Mesenchymal stem cell (in vitro differentiated cells and primary cell): Measurements from ENCODE around the gene PINLYP.

ENCODE experiments used
- DNase-seq: peaks from one replicate; pipeline ENCODE4 v3.0.0-alpha.2; 2013
- H2AFZ ChIP-seq: one replicate; pipeline ENCODE4 v1.6.1; 2013; ENCODE audit warnings: low read depth, mild to moderate bottlenecking, control low read depth, inconsistent platforms, low read length, moderate library complexity
- H2AK5ac ChIP-seq: 2 replicates; pipeline ENCODE4 v1.6.1; 2013; ENCODE audit warnings: low read length, moderate library complexity, mild to moderate bottlenecking, inconsistent platforms; ENCODE audit not compliant: severe bottlenecking
- H2BK120ac ChIP-seq: one replicate; pipeline ENCODE4 v1.6.1; 2013; ENCODE audit warnings: low read depth, mild to moderate bottlenecking, inconsistent platforms, low read length, moderate library complexity
- H2BK12ac ChIP-seq, 2 experiments: one replicate each; pipeline ENCODE4 v1.6.1; 2013; ENCODE audit warnings: inconsistent platforms in 2 of 2, low read length in 2 of 2, mild to moderate bottlenecking in 2 of 2, moderate library complexity in 2 of 2, control low read depth in 1 of 2
- H2BK15ac ChIP-seq: one replicate; pipeline ENCODE4 v1.6.1; 2013; ENCODE audit warnings: mild to moderate bottlenecking, low read depth, inconsistent platforms; ENCODE audit not compliant: poor library complexity, severe bottlenecking
- H2BK5ac ChIP-seq: 2 replicates; pipeline ENCODE4 v1.6.1; 2013; ENCODE audit warnings: low read depth, mild to moderate bottlenecking, low read length, control low read depth, inconsistent platforms; ENCODE audit not compliant: poor library complexity, severe bottlenecking
- H3K14ac ChIP-seq, 2 experiments: one replicate each; pipeline ENCODE4 v1.6.1; 2013; ENCODE audit warnings: inconsistent platforms in 2 of 2, low read length in 2 of 2, control low read depth in 1 of 2, mild to moderate bottlenecking in 1 of 2, moderate library complexity in 1 of 2
- H3K18ac ChIP-seq, 2 experiments: one replicate each; pipeline ENCODE4 v1.6.1; 2013; ENCODE audit warnings: inconsistent platforms in 2 of 2, low read length in 2 of 2, control low read depth in 1 of 2, low read depth in 1 of 2, mild to moderate bottlenecking in 1 of 2
- H3K23ac ChIP-seq, 2 experiments: one replicate each; pipeline ENCODE4 v1.6.1; 2013; ENCODE audit warnings: inconsistent platforms in 2 of 2, low read length in 2 of 2, mild to moderate bottlenecking in 2 of 2, moderate library complexity in 2 of 2, control low read depth in 1 of 2
- H3K27ac ChIP-seq: 2 replicates; pipeline ENCODE4 v1.5.1; 2013; ENCODE audit warnings: mild to moderate bottlenecking, moderate library complexity, low read length, control low read depth, inconsistent platforms; ENCODE audit not compliant: poor library complexity, severe bottlenecking
- H3K27me3 ChIP-seq, 2 experiments: 2 replicates each; pipeline versions ENCODE4 v1.6.1 to v1.7.0; 2013; ENCODE audit warnings: low read length in 2 of 2, mild to moderate bottlenecking in 2 of 2, moderate library complexity in 2 of 2, control low read depth in 1 of 2, inconsistent platforms in 1 of 2; ENCODE audit not compliant: control insufficient read depth in 1 of 2, insufficient read depth in 1 of 2
- H3K36me3 ChIP-seq, 2 experiments: 2 replicates each; pipeline versions ENCODE4 v1.6.1 to v1.7.0; 2013; ENCODE audit warnings: low read length in 2 of 2, control low read depth in 1 of 2, inconsistent platforms in 1 of 2, low read depth in 1 of 2, mild to moderate bottlenecking in 1 of 2; ENCODE audit not compliant: insufficient read depth in 2 of 2, control insufficient read depth in 1 of 2
- H3K4ac ChIP-seq, 2 experiments: one replicate each; pipeline ENCODE4 v1.6.1; 2013; ENCODE audit warnings: inconsistent platforms in 2 of 2, low read length in 2 of 2, mild to moderate bottlenecking in 2 of 2, moderate library complexity in 2 of 2, control low read depth in 1 of 2, low read depth in 1 of 2
- H3K4me1 ChIP-seq: 2 replicates; pipeline ENCODE4 v1.6.1; 2013; ENCODE audit warnings: low read depth, low read length, control low read depth; ENCODE audit not compliant: control insufficient read depth, insufficient read depth
- H3K4me2 ChIP-seq: 2 replicates; pipeline ENCODE4 v1.6.1; 2013; ENCODE audit warnings: low read length, mild to moderate bottlenecking, inconsistent platforms; ENCODE audit not compliant: poor library complexity, severe bottlenecking
- H3K4me3 ChIP-seq, 2 experiments: 2 replicates each; pipeline versions ENCODE4 v1.5.1 to v1.7.0; 2013; ENCODE audit warnings: low read length in 2 of 2, mild to moderate bottlenecking in 2 of 2, control low read depth in 1 of 2, low read depth in 1 of 2; ENCODE audit not compliant: insufficient read depth in 1 of 2
- H3K79me1 ChIP-seq: replicated peaks from 2 replicates; pipeline ENCODE4 v1.6.1; 2013; ENCODE audit warnings: mild to moderate bottlenecking, control low read depth, low read length, inconsistent platforms; ENCODE audit not compliant: poor library complexity, severe bottlenecking
- H3K9ac ChIP-seq: 2 replicates; pipeline ENCODE4 v1.7.0; 2013; ENCODE audit warnings: mild to moderate bottlenecking, low read length, moderate library complexity
- H3K9me3 ChIP-seq: 2 replicates; pipeline ENCODE4 v1.7.0; 2013; ENCODE audit warnings: mild to moderate bottlenecking, low read length; ENCODE audit not compliant: control insufficient read depth
- H4K8ac ChIP-seq: one replicate; pipeline ENCODE4 v1.6.1; 2013; ENCODE audit warnings: inconsistent platforms, mild to moderate bottlenecking, low read length, moderate library complexity
- H4K91ac ChIP-seq: one replicate; pipeline ENCODE4 v1.6.1; 2013; ENCODE audit warnings: mild to moderate bottlenecking, low read length, inconsistent platforms
- WGBS: methylation state at CpG from one replicate; pipeline ENCODE4 v1.1.7; 2013; ENCODE audit warnings: mixed read lengths; 5-methylcytosine and 5-hydroxymethylcytosine counted together

The PINLYP gene

GRCh38 chr19:43527860-43528622 lies 47.6 kb upstream of the PINLYP start:
- H3K79me1 ChIP-seq: peaks cover 15% of the 10 kb centered on the region
- no peak overlapping the region for H2AFZ ChIP-seq

DNA sequence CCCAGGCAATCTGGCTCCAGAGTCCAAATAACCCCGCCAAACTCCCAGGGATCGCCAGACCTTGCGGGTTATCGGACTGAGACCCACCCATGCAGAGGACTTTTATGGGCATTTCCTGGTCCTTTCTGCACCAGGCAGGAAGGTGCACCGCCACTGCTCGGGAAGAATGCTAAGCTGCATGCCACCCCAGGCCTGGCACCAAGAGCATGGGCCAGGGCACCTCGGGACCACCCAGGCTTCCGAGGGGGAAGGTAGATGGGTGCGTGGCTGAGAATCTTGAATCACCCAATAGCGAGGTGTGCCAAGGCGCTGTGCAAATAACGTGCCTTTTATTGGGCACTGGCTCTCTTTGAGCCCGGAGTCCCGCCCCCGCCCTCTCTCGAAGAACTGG lies 43.0 kb upstream of the PINLYP start:
- Histone ChIP-seq H2BK120ac (peak overlapping the region; percentile 11), H3K23ac (no peak overlapping the region), H3K9ac (peak overlapping the region; percentile 86), H3K27me3 (no peaks in the 10 kb centered on the region), H3K4me2 (peak overlapping the region; percentile 89), H3K36me3 (peaks cover 7 to 8% of the 10 kb centered on the region in 2 experiments), H4K8ac (peak overlapping the region; percentile 30), H4K91ac (peak overlapping the region; percentile 71), H3K4me1 (peaks cover 13% of the 10 kb centered on the region), H2AFZ (peak overlapping the region; percentile 72), H3K18ac (peak overlapping the region in 1 of 2 experiments; percentile 92), H3K27ac (peak overlapping the region; percentile 93), H3K79me1 (no peaks in the 10 kb centered on the region), H3K9me3 (no peaks in the 10 kb centered on the region), H3K4ac (peak overlapping the region; percentile 1 to 70), H2AK5ac (peak overlapping the region; percentile 20), H2BK12ac (peak overlapping the region in 1 of 2 experiments; percentile 45), H2BK5ac (no peak overlapping the region), H2BK15ac (no peak overlapping the region), H3K14ac (peak overlapping the region in 1 of 2 experiments; percentile 35), H3K4me3 (peak overlapping the region; percentile 23 to 95)
- 9% methylated on average over 16 of the region's 16 CpGs for WGBS
- DNase-seq: no peak

More at GRCh38 chr19:43527860-43528622, 47.6 kb upstream of the PINLYP start:
- peak; percentile 37 for DNase-seq
- no peak overlapping the region for H4K8ac ChIP-seq
- no peak overlapping the region for H3K27ac ChIP-seq
- peaks cover 24% of the 10 kb centered on the region for H3K4me1 ChIP-seq
- H3K9me3 ChIP-seq: no peaks in the 10 kb centered on the region
- no peak overlapping the region for H2BK15ac ChIP-seq
- no peak overlapping the region for H3K18ac ChIP-seq
- H4K91ac ChIP-seq: no peak overlapping the region
- H3K23ac ChIP-seq: no peak overlapping the region
- H3K4ac ChIP-seq: no peak overlapping the region
- no peak overlapping the region for H2BK12ac ChIP-seq
- H3K27me3 ChIP-seq: no peaks in the 10 kb centered on the region
- H3K14ac ChIP-seq: no peak overlapping the region
- no peaks in the 10 kb centered on the region for H3K36me3 ChIP-seq
- H3K4me2 ChIP-seq: no peak overlapping the region
- 62% methylated on average over 13 of the region's 13 CpGs for WGBS
- peak overlapping the region; percentile 93 for H3K9ac ChIP-seq
- H2BK5ac ChIP-seq: no peak overlapping the region
- no peak overlapping the region for H2BK120ac ChIP-seq
- peak overlapping the region in 1 of 2 experiments; percentile 97 for H3K4me3 ChIP-seq
- no peak overlapping the region for H2AK5ac ChIP-seq

GRCh38 chr19:43532962-43533545 lies 42.5 kb upstream of the PINLYP start, which contains the start of gene ZNF575:
Gene ZNF575, plus strand, starts transcription at chr19:43533188. Its CDS starts 1,235 bp downstream, at chr19:43534423.
- peak; percentile 96 for DNase-seq

More at GRCh38 chr19:43532962-43533545, 42.5 kb upstream of the PINLYP start, which contains the start of gene ZNF575:
- under 1% methylated on average over 46 of the region's 47 CpGs for WGBS
- Histone ChIP-seq H2BK12ac (peak within 1 kb of the TSS in 1 of 2 experiments; percentile 64), H3K18ac (peak within 1 kb of the TSS in 1 of 2 experiments; percentile 94), H2BK5ac (no peak within 1 kb of the TSS), H4K8ac (peak within 1 kb of the TSS; percentile 30), H2AK5ac (peak within 1 kb of the TSS; percentile 20), H3K4me1 (peaks cover 13% of the 10 kb centered on the region), H3K9me3 (no peaks in the 10 kb centered on the region), H3K4me2 (peak within 1 kb of the TSS; percentile 89), H3K36me3 (peaks cover 12 to 13% of the 10 kb centered on the region in 2 experiments), H2BK120ac (peak within 1 kb of the TSS; percentile 11), H3K14ac (peak within 1 kb of the TSS in 1 of 2 experiments; percentile 76), H3K27ac (peak within 1 kb of the TSS; percentile 93), H3K4me3 (peak within 1 kb of the TSS; percentile 53 to 95), H3K27me3 (no peaks in the 10 kb centered on the region), H3K4ac (peak within 1 kb of the TSS; percentile 1 to 91), H3K9ac (peak within 1 kb of the TSS; percentile 86), H2BK15ac (no peak within 1 kb of the TSS), H4K91ac (peak within 1 kb of the TSS; percentile 71), H3K79me1 (no peaks in the 10 kb centered on the region), H2AFZ (peak within 1 kb of the TSS; percentile 72), H3K23ac (peak within 1 kb of the TSS in 1 of 2 experiments; percentile 9)
